DLD1 (cell line): ENCODE measurements around the gene FAM111A.

Experiments used
- in situ Hi-C: cut with HindIII; loops from 2 replicates; pipeline ENCODE4 v1.10.0; 2017; ENCODE audit warnings: low sequenced_read_pairs

FAM111A gene

DNA sequence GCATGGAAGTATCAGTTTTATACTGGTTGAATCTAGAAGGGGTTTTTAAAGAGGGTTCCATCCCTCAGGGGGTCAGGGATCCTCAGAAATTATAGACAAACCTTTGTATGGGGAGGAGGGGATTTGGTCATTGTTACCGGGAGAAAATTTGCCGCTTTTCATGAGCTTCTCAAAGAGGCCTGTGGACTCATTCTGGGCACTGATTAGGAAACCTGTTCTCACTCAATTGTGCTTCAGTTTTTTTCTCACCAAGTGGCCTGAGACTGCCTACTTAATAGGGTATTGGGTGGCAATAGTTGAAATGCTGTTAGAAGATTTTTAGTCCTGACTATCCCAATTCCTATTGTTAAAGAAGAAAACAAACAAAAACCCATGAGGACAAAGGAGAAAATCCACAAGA is 56.1 kb downstream of the FAM111A start:
- in situ Hi-C loops: no loop called here

DNA sequence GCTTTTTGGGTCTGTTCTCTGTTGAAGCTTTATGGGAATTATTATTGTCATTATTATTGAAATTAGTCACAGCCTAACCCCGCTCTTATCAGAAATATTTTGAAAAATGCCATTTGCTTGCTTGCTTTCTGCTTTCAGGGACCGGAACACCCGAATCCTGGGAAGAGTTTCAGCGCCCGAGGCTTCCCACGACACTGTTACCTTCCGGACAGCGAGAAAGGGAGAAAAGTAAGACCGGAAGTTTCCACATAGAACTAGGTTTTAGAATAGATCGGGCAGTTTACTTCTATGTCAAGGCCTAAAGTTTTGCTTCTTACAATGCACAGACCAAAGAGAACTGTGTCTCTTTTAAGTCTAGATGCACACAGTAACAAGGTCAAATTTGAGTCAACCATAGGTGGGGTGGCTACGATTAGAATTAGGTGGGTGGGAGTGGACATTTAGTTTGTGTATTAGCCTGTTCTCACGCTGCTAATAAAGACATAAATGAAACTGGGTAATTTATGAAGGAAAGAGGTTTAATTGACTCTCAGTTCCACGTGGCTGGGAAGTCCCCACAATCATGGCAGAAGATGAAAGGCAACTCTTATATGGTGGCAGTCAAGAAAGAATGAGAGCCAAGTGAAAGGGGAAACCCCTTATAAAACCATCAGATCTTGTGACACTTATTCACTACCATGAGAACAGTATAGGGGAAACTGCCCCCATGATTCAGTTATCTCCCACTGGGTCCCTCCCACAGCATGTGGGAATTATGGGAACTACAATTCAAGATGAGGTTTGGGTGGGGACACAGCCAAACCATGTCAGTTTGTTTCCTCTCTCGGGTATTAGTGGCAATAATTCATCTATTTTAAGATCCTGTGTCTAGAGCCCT is 57.1 kb downstream of the FAM111A start:
- in situ Hi-C loops: no loop called here

- in situ Hi-C loops: no loop called here
Observed at GRCh38 chr11:59200423-59200746, 57.7 kb downstream of the FAM111A start.

DNA sequence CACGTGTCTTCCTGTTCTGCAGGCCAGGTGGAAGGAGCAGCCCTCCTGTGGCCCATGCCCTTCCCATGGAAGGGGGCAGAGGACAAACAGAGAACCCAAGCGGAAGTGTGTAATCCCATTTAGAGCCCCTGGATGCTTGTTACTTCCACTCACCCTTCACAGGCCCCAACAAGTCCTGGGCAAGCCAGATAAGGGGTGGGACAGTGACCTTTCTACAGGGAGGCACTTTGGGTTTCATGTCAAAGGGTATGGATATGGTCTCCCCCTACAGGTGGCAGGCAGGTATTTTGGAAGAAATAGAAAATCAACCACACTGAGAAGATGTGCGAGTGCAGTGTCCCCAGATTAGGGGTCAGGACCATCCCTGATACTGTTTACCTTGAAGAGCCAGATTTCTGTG is 58.7 kb downstream of the FAM111A start:
- in situ Hi-C loops: no loop called here
